Measurements from ENCODE around the gene TFDP2.
"Not testable (repeated sequence)": the region's sequence is repeated elsewhere in the genome, so short reads cannot be mapped to it uniquely, and the experiment has no call there.

TFDP2 gene

GRCh38 chr3:142127941-142128658 lies 21.2 kb downstream of the TFDP2 start:
- no peak for DNase-seq

- no peak for DNase-seq
Observed at GRCh38 chr3:142124243-142124642, 25.1 kb downstream of the TFDP2 start.

DNA sequence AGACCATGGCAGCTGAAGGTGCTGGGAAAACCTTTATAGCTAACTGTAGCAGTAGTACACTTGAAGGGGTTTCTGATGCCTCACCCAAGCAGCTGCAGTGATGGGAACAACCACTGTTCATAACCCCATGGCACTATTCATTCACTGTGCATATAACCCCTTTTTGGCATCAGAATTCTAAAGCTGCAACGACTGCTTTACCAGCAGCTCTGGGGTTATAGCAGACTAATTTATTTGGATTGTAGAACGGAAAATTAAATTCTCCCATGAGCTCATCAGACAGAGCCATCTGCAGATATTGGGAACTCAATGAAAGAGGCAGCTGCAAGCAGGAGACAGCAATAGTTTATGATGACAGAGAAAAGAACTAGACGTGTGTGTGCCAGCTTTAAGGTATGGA lies 28.6 kb downstream of the TFDP2 start:
- DNase-seq, result no peak

DNA sequence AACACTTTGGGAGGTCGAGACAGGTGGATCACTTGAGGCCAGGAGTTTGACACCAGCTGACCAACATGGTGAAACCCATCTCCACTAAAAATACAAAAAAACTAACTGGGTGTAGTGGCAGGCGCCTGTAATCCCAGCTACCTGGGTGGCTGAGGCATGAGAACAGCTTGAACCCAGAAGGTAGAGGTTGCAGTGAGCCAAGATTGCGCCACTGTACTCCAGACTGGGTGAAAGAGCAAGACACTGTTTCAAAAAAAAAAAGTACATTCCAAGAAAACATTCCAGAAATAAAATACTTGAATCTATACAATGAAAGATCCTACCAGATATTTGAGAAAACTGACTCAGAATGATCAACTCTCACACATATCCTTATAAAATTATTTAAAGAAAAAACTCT lies 30.4 kb downstream of the TFDP2 start:
- no peak for DNase-seq

DNA sequence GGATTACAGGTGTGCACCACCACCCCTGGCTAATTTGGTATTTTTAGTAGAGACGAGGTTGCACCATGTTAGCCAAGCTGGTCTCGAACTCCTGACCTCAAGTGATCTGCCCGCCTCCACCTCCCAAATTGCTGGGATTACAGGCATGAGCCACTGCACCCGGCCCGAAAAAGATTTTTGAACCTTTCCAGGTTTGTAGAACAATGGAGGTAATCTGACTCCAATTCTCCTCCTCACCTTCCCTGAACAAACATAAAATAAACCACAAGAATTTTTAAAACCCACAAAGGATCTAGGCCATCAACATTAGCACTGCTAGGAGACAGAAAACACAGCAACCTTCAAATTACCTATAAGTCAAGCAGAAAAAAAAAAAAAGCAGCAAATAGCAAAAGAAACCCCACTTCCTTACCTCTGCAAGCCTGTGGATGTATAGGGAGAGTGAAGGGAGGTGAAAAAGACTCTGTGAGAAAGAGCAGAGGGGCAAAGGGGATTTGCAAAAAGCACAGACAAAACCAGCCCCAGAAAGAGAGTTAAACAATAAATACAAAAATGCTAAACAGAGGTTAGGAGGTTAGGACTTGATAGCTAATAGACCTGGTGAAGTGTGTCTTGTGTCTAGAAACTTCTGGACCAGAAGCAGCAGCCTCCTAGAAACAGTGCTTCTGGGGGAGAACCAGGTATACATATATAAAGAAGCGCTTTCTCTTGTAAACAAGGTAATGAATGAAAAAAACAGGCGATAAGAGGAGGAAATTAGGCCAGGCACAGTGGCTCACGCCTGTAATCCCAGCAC lies 32.1 kb downstream of the TFDP2 start:
- DNase-seq, result no peak

DNA sequence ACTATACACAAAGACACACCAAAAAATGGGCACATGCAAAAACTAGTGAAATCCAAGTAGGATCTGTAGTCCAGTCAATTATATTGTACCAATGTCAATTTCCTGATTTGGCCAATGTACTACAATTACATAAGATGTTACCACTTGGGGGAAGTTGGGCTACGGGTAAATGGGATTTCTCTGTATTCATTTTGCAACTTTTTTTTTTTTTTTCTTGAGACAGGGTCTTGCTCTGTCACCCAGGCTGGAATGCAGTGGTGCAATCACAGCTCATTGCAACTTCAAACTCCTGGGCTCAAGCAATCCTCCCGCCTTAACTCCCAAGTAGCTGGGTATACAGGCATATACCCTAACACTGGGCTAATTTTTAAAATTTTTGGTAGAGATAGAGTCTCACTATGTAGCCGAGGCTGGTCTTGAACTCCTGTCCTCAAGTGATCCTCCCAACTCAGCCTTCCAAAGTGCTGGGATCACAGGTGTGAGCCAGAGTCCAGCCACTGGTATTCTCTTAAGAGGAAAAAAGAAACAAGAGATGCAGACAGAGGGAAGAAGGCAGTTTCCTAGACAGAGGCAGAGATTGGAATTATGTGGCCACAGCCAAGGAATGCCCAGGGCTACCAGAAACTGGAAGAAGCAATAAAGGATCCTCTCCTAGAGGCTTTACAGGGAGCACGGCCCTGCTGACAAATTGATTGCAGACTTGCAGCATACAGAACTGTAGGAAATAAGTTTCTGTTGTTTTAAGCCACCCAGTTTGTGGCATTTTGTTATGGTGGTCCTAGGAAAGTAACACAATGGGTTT lies 33.3 kb downstream of the TFDP2 start:
- no peak for DNase-seq

- no peak for DNase-seq
Observed at GRCh38 chr3:142112601-142113000, 36.7 kb downstream of the TFDP2 start.

DNA sequence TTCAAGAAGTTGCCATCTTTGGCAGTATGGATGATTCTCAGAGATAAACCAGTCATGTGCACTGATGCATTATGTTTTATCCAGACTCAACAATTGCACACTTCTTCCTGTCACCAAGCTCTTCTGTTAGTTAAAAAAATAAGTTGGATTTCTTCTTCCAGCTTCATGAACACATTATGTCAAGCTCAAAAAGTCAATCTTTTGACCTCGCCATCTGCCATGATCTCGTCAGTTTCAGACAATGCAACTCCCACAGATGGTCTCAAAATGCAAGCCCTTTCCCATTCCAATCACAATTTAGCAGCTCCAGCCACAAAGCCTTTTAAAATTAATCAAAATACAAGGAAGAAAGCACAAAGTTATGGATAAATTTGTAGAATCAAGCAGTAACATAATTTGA lies 42.8 kb downstream of the TFDP2 start:
- DNase-seq, result no peak

- DNase-seq, result no peak
Observed at GRCh38 chr3:142105991-142106390, 43.4 kb downstream of the TFDP2 start.

- no peak for DNase-seq
Observed at GRCh38 chr3:142104763-142105162, 44.6 kb downstream of the TFDP2 start.

- DNase-seq, result no peak
Observed at GRCh38 chr3:142098964-142099363, 50.4 kb downstream of the TFDP2 start.

DNA sequence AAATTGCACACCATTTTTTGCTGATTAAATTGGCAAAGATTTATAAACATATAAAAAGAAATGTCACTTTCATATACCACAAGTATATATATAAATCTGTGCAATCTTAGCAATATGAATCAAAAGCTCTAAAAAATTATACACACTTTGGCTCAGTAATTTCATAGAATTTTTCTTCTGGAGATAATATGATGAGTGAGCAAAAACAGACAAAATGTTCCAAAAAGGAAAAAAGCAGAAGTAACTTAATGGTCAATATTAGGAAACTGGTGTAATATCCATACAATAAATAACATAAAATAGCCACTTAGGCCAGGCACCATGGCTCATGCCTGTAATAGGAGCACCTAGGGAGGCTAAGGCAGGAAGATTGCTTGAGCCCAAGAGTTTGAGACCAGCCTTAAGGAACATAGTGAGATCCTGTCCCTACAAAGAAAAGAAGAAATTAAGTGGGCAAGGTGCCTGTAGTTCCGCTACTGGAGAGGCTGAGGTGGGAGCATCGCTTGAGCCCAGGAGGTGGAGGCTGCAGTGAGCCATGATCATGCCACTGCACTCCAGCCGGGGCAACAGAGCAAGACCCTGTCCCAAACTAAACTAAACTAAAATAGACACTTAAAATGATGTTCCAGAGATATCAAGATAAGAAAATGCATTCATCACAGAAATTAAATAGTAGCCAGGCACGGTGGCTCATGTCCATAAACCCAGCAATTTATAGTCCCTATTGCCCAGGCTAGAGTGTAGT lies 52.1 kb downstream of the TFDP2 start:
- no peak for DNase-seq

DNA sequence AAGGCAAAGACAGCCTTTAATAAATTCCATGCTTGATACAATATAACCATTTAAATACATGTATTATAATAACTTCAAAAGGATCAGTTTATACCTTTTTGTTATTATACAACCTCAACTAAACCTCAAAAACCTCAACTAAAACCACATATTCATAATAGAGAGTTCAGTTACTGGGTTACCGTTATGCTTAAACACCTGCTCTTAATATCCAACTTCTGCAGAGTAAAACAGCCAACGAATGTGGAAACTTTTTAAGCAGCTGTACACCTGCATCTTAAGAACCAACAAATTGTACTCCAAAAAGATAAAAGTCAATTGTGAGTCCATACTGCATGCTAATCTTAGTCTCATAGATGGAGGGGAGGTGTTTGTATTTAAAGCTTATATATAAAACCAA lies 53.5 kb downstream of the TFDP2 start:
- DNase-seq, result no peak

GRCh38 chr3:142088925-142089324 lies 60.4 kb downstream of the TFDP2 start:
- not testable (repeated sequence) for DNase-seq

DNA sequence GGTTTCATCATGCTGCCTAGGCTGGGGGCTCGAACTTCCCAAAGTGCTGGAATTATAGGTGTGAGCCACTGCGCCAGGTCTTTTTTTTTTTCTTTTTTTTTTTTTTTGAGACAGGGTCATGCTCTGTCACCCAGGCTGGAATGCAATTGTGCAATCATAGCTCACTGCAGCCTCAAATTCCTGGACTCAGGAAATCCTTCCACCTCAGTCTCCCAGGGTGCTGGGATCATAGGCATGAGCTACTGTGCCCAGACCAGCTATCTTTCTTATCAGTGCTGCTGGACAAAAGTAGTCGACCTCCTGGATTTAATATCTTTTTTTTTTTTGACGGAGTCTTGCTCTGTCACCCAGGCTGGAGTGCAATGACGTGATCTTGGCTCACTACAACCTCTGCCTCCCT lies 60.8 kb downstream of the TFDP2 start:
- DNase-seq, result no peak

GRCh38 chr3:142087676-142088075 lies 61.7 kb downstream of the TFDP2 start:
- DNase-seq, result no peak

DNA sequence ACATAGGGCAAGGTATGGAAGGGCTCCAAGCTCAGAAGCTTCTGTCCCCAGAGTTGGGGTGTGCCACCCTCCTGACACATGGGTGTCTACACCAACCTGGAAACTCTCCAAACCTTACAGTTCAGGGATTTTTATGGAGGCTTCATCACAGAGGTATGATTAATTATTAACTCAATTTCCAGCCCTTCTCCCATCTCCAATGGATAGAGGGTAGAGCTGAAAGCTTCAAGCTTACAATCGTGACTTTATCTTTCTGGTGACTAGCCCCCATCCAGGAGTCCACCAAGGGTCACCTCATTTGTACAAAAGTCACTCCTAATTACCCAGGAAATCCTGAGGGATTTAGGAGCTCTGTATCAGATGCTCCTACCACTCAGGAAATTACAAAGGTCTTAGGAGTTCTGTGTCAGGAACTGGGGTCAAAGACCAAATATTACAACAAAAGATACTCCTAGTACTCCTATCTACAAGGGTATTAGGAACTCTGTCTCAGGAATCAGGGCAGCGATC lies 62.7 kb downstream of the TFDP2 start:
- no peak for DNase-seq

- no peak for DNase-seq
Observed at GRCh38 chr3:142081178-142081577, 68.2 kb downstream of the TFDP2 start.

DNA sequence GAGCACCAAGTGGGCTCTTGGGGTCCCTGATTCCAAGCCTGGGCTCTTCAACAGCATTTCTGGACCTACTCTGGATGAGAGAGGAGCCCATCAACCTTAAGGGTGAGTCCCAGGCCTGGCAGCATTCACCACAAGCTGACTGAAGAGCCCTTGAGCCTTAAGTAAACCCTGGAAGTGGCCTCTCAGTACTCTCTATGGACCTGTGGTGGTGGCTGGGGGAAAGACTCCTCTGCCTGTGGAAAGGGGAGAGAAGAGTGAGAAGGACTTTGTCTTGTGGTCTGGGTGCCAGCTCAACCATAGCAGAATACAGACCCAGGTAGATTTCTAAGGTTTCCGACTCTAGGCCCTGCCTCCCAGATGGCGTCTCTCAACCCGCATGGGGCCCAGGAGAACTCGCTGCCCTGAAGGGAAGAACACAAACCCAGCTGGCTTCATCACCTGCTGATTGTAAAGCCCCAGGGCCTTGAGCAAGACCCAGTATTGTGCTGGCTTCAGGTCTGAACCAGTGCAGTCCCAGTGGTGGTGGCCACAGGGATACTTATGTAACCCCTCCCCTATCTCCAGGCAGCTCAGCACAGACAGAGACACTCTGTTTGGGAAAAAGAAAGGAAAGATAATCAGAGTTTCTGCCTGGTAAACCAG lies 71.4 kb downstream of the TFDP2 start:
- no peak for DNase-seq

- DNase-seq, result no peak
Observed at GRCh38 chr3:142077155-142077858, 72.0 kb downstream of the TFDP2 start.

DNA sequence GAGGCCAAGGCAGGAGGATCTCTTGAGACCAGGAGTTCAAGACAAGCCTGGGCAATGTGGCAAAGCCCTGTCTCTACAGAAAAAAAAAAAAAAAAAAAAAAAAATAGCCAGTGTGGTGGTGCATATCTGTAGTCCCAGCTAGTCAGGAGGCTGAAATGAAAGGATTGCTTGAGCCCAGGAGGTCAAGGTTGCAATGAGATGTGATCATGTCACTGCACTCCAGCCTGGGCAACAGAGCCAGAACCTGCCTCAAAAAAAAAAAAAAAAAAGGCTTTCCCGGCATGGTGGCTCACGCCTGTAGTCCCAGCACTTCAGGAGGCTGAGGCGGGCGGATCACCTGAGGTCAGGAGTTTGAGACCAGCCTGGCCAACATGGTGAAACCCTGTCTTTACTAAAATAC lies 73.7 kb downstream of the TFDP2 start:
- not testable (repeated sequence) for DNase-seq

- DNase-seq, result no peak
Observed at GRCh38 chr3:142072816-142073215, 76.5 kb downstream of the TFDP2 start.
